ENCODE measurements around the gene CES4A.
"Not testable (repeated sequence)": the region's sequence is repeated elsewhere in the genome, so short reads cannot be mapped to it uniquely, and the experiment has no call there.

The CES4A gene

GRCh38 chr16:67024384-67025209, 36.2 kb downstream of the CES4A start:
- DNase-seq, result no peak

GRCh38 chr16:67025210-67025550, 36.8 kb downstream of the CES4A start:
- no peak for DNase-seq

GRCh38 chr16:67026570-67026969, 38.2 kb downstream of the CES4A start:
- no peak for DNase-seq

- DNase-seq, result no peak
Observed at GRCh38 chr16:67027046-67027445, 38.7 kb downstream of the CES4A start.

GRCh38 chr16:67028167-67028695, 39.8 kb downstream of the CES4A start:
- DNase-seq, result no peak

GRCh38 chr16:67028696-67029253, 40.4 kb downstream of the CES4A start, which contains the start of gene CBFB:
Gene CBFB, plus strand, starts transcription at chr16:67029149. Its CDS starts 259 bp downstream, at chr16:67029408.
- peak; percentile 91 to 92 for DNase-seq

- DNase-seq, result peak; percentile 54 to 58
Observed at GRCh38 chr16:67029254-67030096, 41.1 kb downstream of the CES4A start.

- DNase-seq, result no peak
Observed at GRCh38 chr16:67030221-67030962, 42.0 kb downstream of the CES4A start.

- no peak for DNase-seq
Observed at GRCh38 chr16:67034487-67034886, 46.1 kb downstream of the CES4A start.

- DNase-seq, result no peak
Observed at GRCh38 chr16:67035364-67035763, 47.0 kb downstream of the CES4A start.

GRCh38 chr16:67036323-67036741, 47.9 kb downstream of the CES4A start:
- no peak for DNase-seq

- DNase-seq, result no peak
Observed at GRCh38 chr16:67039260-67040020, 51.1 kb downstream of the CES4A start.

- no peak for DNase-seq
Observed at GRCh38 chr16:67040166-67040565, 51.8 kb downstream of the CES4A start.

GRCh38 chr16:67040906-67041305, 52.5 kb downstream of the CES4A start:
- no peak for DNase-seq

GRCh38 chr16:67041520-67041919, 53.1 kb downstream of the CES4A start:
- DNase-seq, result not testable (repeated sequence)

- no peak for DNase-seq
Observed at GRCh38 chr16:67043420-67043819, 55.0 kb downstream of the CES4A start.

GRCh38 chr16:67050796-67051195, 62.4 kb downstream of the CES4A start:
- DNase-seq, result no peak

- DNase-seq, result no peak
Observed at GRCh38 chr16:67052399-67052798, 64.0 kb downstream of the CES4A start.

GRCh38 chr16:67053767-67054334, 65.5 kb downstream of the CES4A start:
- no peak for DNase-seq

- no peak for DNase-seq
Observed at GRCh38 chr16:67054901-67055300, 66.5 kb downstream of the CES4A start.

GRCh38 chr16:67055712-67056487, 67.5 kb downstream of the CES4A start:
- DNase-seq, result no peak
